ENCODE data around the gene CDA. TPM values are rescaled to one million over a fixed set of nuclear protein-coding genes. Genes with fewer than 3 reads are reported as not detected.

Gene CDA
- total and polyA plus RNA-seq, 2 donors (not counting 3 experiments of a cell fraction or from before 2014, with no cell fraction given), result 0.35 to 1.9 TPM

- Histone ChIP-seq H3K27ac (ENCODE audit: insufficient read depth, low read depth, low read length) (no peak overlapping the region), H4K20me1 (replicated peaks; ENCODE audit: control insufficient read depth, extremely low read depth, insufficient read depth, low read length) (no peaks in the 10 kb centered on the region), H3K79me2 (ENCODE audit: control insufficient read depth, insufficient read depth, low read length) (no peaks in the 10 kb centered on the region), H3K9me3 (replicated peaks; ENCODE audit: control insufficient read depth, insufficient read depth, low read length) (no peaks in the 10 kb centered on the region), H3K36me3 (ENCODE audit: control insufficient read depth in 2 of 2, extremely low read depth in 1 of 2, insufficient read depth in 2 of 2, low read length in 2 of 2) (no peaks in the 10 kb centered on the region), H3K4me1 (ENCODE audit: control insufficient read depth, extremely low read depth, insufficient read depth, low read length) (peaks cover 12% of the 10 kb centered on the region), H3K27me3 (ENCODE audit: control insufficient read depth in 2 of 2, insufficient read depth in 2 of 2, low read length in 2 of 2) (peaks cover 2 to 7% of the 10 kb centered on the region in 2 experiments), H3K9me1 (replicated peaks; ENCODE audit: control insufficient read depth, extremely low read depth, insufficient read depth, low read length) (no peaks in the 10 kb centered on the region), H3K4me2 (ENCODE audit: insufficient read depth, low read length) (no peak overlapping the region), H2AFZ (ENCODE audit: low read depth, low read length) (no peak overlapping the region), H3K4me3 (replicated peaks in 1 of 3; ENCODE audit: insufficient read depth in 1 of 3, low read depth in 1 of 3, low read length in 3 of 3) (no peak overlapping the region), H3K9ac (replicated peaks; ENCODE audit: extremely low read depth, insufficient read depth, low read length) (no peak overlapping the region)
- FAIRE-seq, result no peak
- no TSS peak for BruUV-seq (replicated peaks)
- POLR2A ChIA-PET, result no interaction called here
- CTCF ChIA-PET, result interaction anchor here (1.9 to 4.2 kb wide), 2 partner anchors 10 to 46 kb away, joined by 4 to 25 read pairs; no protein-coding TSS in a partner anchor
- dilution Hi-C loops (cut with MboI; ENCODE audit: extremely low pct_ligation_motif_present, low sequenced_read_pairs) (no loop called here), intact Hi-C loops (cut with micrococcal nuclease) (no loop called here)
- TF ChIP-seq JUN (IDR thresholded peaks at IDR 0.05; ENCODE audit: borderline replicate concordance, insufficient read depth, insufficient read length, low read depth), result no peak
- no peak for TF ChIP-seq MYC (IDR thresholded peaks at IDR 0.05; ENCODE audit: low read depth, low read length)
- no peak for TF ChIP-seq FOS (IDR thresholded peaks at IDR 0.05; ENCODE audit: borderline replicate concordance, insufficient read depth, low read length)
- TF ChIP-seq GATA2 (IDR thresholded peaks at IDR 0.05; ENCODE audit: insufficient read depth, insufficient read length, low read depth, low read length), result no peak
- TF ChIP-seq CTCF (IDR thresholded peaks at IDR 0.05; ENCODE audit: extremely low read depth in 1 of 2, insufficient read depth in 1 of 2, low read depth in 1 of 2, low read length in 2 of 2), result no peak
- TF ChIP-seq EZH2 (IDR thresholded peaks at IDR 0.05; ENCODE audit: borderline replicate concordance, low read depth, low read length, severe bottlenecking), result no peak
- no peak for TF ChIP-seq POLR2A (IDR thresholded peaks at IDR 0.05; ENCODE audit: low read depth, low read length)
- no peak for TF ChIP-seq POLR2AphosphoS5 (IDR thresholded peaks at IDR 0.05; ENCODE audit: insufficient read depth, low read depth, low read length)
- TF ChIP-seq, protein P1, sequence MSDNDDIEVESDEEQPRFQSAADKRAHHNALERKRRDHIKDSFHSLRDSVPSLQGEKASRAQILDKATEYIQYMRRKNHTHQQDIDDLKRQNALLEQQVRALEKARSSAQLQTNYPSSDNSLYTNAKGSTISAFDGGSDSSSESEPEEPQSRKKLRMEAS (IDR thresholded peaks at IDR 0.05; ENCODE audit: insufficient read depth, insufficient read length), result no peak
- DNase-seq (ENCODE audit: low read depth, low spot score), result no peak
Observed at GRCh38 chr1:20584890-20585289, 4.0 kb upstream of the CDA start.
